Activated CD8-positive, alpha-beta memory T cell treated with anti-CD3 and anti-CD28 coated beads, Interleukin-2, amount 50 U/mL, for 1 hour (primary cell): ENCODE data around the gene GNB4.

Experiments used
- DNase-seq: peaks from one replicate; pipeline ENCODE4 v3.0.0-alpha.2; 2020; ENCODE audit errors: extremely low read depth

Gene GNB4

DNA sequence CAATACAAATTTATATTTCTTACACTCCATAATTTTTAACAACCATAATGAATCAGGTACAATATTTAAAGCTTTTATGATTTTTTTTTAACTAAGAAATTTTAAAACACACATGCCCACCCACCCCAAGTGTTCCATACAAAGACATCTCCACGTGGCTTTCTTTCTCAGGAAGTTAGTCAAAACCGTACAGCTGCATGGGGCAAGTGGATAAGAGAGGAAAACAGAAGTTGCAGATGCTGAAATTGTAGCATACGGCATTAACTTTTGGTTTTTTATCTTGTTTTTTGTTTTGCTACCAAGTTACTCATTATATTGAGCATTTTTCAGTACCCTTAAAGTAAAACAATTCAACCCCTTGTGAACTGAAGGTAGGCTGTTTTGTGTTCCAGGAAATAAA is 14.8 kb downstream of the GNB4 start:
- DNase-seq: no peak

- no peak for DNase-seq
Observed at GRCh38 chr3:179432451-179432850, 18.8 kb downstream of the GNB4 start.

DNA sequence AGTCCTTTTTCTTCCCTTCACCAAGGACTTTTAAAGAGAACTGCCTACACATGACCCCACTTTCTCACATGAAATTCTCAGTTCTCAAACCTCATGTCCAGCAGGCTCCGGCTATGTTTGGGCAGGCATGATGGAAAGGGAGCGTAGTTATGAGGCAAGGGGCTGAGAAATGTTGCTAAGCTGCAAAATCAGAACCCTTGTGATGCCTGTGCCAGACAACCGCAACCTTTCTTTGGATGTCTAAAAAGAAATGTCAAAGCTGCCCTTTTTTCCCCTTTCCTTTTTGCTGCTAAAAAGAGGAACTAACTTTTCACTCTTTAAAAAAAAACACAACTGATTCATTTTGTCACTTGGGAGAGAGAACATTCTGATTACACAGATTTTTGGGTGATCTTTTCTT is 19.2 kb downstream of the GNB4 start:
- DNase-seq: no peak

DNA sequence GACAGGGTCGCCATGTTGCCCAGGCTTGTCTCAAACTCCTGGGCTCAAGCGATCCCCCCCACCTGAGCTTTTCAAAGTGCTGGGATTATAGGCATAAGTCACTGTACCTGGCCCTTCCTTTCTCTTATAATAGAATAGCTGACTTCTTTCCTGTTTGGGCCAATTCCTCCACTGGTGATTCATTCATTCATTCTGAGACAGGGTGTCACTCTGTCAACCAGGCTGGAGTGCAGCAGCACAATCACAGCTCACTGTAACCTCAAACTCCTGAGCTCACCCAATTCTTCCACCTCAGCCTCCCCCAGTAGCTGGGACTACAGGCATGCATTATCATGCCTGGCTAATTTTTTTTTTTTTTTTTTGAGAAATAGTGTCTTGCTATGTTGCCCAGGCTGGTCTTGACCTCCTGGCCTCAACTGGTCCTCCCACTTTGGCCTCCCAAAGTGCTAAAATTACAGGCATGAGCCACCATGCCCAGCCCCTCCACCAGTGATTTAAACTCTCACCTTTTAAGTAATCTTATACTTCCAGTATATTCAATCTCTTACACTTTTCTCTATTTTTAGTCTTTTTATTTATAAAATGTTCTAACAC is 20.9 kb downstream of the GNB4 start:
- DNase-seq: no peak

DNA sequence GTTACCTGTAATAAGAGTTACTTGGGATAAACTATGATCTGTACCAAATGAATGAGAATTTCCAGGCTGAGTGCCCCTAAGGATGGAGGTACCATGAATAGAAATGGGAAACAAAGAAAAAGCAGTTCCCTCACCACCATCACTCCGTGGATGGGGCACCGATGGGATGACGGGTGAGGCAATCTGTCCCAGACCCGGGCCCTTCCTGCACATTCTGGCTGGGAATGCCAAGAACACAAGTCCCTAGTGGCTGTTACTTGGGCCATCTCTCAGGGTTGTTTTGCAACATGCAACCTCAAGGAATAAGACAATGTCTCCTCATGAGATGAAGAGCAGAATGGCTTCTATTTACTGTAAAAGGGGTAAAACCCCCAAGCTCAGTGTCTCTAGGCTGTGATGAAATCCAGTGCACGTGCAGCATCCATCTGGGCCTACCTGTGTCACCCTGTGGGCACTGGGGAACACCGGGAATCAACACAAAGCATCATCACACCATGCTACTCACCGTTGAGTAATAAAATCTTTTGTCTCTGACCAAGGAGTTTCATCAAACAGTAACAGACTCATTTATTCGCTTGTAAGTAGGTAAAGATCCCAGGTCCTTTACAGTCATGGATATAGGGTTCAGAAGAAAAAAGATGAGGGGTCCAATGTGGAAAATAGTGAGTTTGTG is 22.3 kb downstream of the GNB4 start:
- no peak for DNase-seq

DNA sequence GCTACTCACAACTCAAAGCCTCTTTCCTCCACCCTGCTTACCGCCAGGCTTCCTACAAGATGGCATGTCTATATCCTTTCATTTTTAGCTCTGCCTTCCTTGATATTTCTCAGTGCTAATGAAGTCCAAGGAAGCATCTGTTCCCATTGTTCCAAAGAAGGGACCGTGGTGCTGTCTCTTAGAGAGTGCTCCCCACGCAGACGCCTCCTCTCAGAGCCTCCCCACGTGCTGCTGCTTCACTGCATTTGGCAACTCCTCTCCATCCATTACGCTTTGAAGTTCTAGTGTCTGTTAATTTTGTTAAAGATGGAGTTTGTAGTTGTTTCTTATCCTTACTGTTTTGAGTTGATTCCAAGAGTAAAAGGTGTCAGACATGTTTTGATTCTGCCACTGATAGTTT is 26.2 kb downstream of the GNB4 start:
- no peak for DNase-seq

DNA sequence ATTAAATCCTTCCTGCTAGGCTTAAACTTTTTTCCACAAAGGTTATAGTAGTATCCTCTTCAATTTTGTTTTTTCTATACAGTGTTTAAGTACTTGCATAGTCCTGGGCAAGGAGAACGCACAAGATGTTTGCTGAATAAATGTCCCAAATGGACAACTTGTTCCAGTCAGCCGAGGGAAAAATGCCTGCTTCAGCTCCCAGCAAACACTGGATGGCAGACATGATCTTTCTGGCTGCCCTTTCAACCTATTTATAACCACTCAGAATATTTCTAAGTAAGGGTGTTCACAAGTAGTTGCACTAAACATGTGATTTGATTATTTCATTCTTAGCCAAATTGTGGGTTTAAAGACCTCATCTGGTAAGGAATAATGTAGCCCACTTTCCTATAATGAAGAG is 29.8 kb downstream of the GNB4 start:
- no peak for DNase-seq

DNA sequence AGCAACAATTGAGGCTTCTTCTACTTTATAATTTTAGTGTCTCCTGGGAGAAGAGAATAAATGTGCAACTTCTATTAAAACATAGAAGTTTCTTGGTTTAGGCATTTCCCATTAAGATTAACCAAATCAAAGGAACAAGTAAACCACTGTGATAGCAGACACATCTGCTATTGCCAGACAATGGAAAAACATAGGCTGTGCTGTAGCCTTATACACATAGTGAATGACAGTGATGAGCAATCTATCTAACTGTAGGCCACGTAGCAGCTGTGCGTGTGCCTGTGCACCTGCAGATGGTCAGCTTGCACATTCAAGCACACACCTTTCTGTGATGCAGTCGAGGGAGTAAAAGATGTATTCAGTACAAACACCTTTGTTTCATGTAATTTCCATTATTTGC is 32.7 kb downstream of the GNB4 start:
- DNase-seq: no peak

GRCh38 chr3:179416681-179417080 is 34.6 kb downstream of the GNB4 start:
- no peak for DNase-seq

- DNase-seq: no peak
Observed at GRCh38 chr3:179415377-179415776, 35.9 kb downstream of the GNB4 start.

DNA sequence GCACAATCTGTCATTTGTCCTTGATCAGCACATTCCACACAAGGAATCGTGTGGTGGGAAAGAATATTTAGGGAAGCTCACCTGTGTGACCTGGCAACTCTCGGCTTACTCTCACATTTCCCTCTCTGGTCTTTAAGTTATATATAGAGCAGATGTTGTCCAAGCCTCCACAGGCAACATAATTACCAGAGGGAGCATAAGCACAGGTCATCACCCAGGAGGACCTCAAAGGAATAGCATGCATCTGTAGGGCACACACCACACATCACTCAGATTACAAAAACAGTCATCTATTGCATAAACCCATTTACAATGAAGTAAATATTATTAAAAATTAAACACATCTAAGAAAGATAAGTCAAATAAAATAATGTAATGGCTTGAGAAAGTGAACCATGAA is 36.5 kb downstream of the GNB4 start:
- no peak for DNase-seq

DNA sequence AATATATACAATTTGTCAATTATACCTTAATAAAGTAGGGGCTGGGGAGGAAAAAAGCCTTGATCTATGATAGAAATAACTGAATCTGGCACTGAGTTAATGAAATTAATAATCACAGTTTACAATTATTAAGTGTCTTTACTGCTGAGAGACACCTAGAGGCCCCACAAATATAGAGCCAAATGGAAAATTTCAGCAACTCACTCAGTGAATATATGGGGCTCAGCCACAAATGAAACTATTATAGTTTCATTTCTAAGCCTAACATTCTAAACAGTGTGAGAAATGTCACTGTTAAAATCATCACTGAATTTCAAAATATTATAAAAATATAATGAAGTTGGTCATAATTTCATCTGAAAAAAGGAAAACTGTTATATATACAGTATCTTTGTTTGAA is 40.3 kb downstream of the GNB4 start:
- DNase-seq: no peak

GRCh38 chr3:179410331-179410730 is 40.9 kb downstream of the GNB4 start:
- no peak for DNase-seq

GRCh38 chr3:179404307-179404706 is 47.0 kb downstream of the GNB4 start:
- no peak for DNase-seq

DNA sequence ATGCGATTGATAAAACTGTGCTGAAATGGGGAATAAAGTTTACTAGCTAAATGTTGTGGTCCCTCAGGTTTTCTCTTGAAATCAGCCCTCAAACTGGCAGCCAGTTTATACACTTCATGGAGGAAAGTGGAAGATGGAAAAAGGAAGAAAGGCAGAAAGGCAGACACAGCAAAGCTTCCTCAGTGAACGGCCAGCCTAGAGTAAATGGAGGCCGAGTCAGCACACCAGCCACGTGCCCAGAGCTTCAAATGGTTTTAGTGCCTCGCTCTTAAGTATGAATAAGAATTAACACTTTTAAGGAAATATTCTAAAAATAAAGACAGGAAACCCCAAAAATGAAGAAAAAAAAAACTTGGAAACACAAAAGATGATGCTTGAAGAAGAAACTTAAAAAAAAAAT is 48.3 kb downstream of the GNB4 start:
- DNase-seq: no peak

- no peak for DNase-seq
Observed at GRCh38 chr3:179401561-179401960, 49.7 kb downstream of the GNB4 start.

DNA sequence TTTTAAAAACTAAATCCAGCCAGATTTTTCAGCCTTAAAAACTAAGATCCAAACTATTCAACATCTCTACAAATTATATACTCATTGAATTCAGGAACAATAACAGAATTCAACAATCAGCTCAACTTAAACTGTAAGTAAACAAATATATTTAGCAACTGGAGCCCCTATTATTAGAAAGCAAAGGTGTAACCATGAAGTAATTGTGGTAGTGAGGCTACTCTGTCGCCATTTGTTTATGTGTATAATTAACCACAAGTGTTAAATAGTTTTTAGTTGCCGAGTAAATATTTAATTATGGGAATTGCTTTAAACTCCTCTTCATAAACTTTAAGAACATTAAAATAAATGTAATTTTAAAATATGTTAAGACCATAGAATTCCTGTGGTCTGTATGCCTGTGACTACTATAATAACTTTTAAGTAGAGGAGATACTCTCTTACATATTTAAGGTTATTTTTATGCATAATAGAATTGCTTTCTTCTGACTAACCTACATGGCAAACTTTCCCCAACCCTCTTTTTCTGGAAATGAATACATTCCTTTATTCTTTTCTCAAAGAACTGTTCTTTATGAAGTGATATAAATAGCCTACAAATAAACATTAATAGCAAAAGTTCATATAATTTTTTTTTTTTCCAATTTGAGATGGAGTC is 52.6 kb downstream of the GNB4 start:
- no peak for DNase-seq

GRCh38 chr3:179391906-179392305 is 59.4 kb downstream of the GNB4 start:
- DNase-seq: no peak

- no peak for DNase-seq
Observed at GRCh38 chr3:179376474-179376873, 74.8 kb downstream of the GNB4 start.

- no peak for DNase-seq
Observed at GRCh38 chr3:179375091-179375999, 75.9 kb downstream of the GNB4 start.

DNA sequence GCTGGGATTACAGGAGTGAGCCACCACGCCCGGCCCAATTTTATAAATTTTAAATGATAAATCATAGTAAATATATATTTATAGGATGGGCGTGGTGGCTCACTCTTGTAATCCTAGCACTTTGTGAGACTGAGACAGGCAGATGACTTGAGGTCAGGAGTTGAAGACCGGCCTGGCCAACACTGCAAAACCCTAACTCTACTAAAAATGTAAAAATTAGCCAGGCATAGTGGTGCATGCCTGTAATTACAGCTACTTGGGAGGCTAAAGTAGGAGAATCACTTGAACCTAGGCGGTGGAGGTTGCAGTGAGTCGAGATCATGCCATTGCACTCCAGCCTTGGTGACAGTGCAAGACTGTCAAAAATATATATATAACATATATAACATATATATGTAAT is 77.3 kb downstream of the GNB4 start:
- no peak for DNase-seq

GRCh38 chr3:179369621-179370020 is 81.6 kb downstream of the GNB4 start:
- DNase-seq: no peak
